Thymus (tissue), 11 donors: ENCODE data around the gene DNAJB1. TPM values are rescaled to one million over a fixed set of nuclear protein-coding genes. Genes with fewer than 3 reads are reported as not detected.

Experiments
- DNase-seq, 9 donors: peaks; one replicate each; pipeline ENCODE4 v3.0.0-alpha.2; 2013; ENCODE audit warnings: low spot score in 9 of 9, low read depth in 6 of 9, missing footprints in 1 of 9
- H3K27ac ChIP-seq, 2 donors: one replicate each; pipeline ENCODE4 v1.5.1; 2013; ENCODE audit warnings: control low read depth in 1 of 2, low read depth in 1 of 2, low read length in 1 of 2, mild to moderate bottlenecking in 1 of 2, moderate library complexity in 1 of 2
- H3K27me3 ChIP-seq, 2 donors: one replicate each; pipeline ENCODE4 v1.5.1; 2013; ENCODE audit warnings: low read length in 1 of 2; ENCODE audit not compliant: control insufficient read depth in 2 of 2, insufficient read depth in 1 of 2
- H3K36me3 ChIP-seq, 2 donors: one replicate each; pipeline ENCODE4 v1.5.1; 2013; ENCODE audit warnings: low read length in 1 of 2, mild to moderate bottlenecking in 1 of 2, moderate library complexity in 1 of 2; ENCODE audit not compliant: control insufficient read depth in 2 of 2, insufficient read depth in 2 of 2
- H3K4me1 ChIP-seq, 2 donors: one replicate each; pipeline ENCODE4 v1.5.1; 2013; ENCODE audit warnings: low read length in 2 of 2; ENCODE audit not compliant: control insufficient read depth in 2 of 2, insufficient read depth in 2 of 2
- H3K4me3 ChIP-seq, 2 donors: one replicate each; pipeline ENCODE4 v1.5.1; 2013; ENCODE audit warnings: low read length in 2 of 2, control low read depth in 1 of 2, mild to moderate bottlenecking in 1 of 2
- H3K9me3 ChIP-seq, 2 donors: one replicate each; pipeline ENCODE4 v1.5.1; 2013; ENCODE audit warnings: low read length in 1 of 2, mild to moderate bottlenecking in 1 of 2; ENCODE audit not compliant: control insufficient read depth in 2 of 2, insufficient read depth in 1 of 2
- WGBS: extraction: QIAGEN DNeasy Blood & Tissue Kit; methylation state at CpG from one replicate; pipeline ENCODE4 v1.1.7; 2013; 5-methylcytosine and 5-hydroxymethylcytosine counted together
- polyA plus RNA-seq: library from polyadenylated mRNA; stranded (reverse); fragments of 200-250 nt; gene quantifications from one replicate; pipeline ENCODE4 v1.2.3, GENCODE V29; 2013
- total RNA-seq: library from RNA; stranded (reverse); fragments of 120-200 nt; gene quantifications from one replicate; pipeline ENCODE4 v1.2.4, GENCODE V29; 2013
- donor health status: healthy.

The DNAJB1 gene
- total and polyA plus RNA-seq, 2 donors: 65.0 to 70.7 TPM

- no peak for DNase-seq
- H3K9me3 ChIP-seq: peaks cover 0 to 7% of the 10 kb centered on the region in 2 donors
- H3K36me3 ChIP-seq: peaks cover 4 to 6% of the 10 kb centered on the region in 2 donors
- H3K27me3 ChIP-seq: no peaks in the 10 kb centered on the region
- 1% methylated on average over 18 of the region's 18 CpGs for WGBS
- peak overlapping the region; percentile 74 to 89 for H3K4me3 ChIP-seq
- peak overlapping the region; percentile 99 for H3K27ac ChIP-seq
- H3K4me1 ChIP-seq: peaks cover 10 to 32% of the 10 kb centered on the region in 2 donors
Observed at GRCh38 chr19:14530005-14530348, 11.8 kb upstream of the DNAJB1 start.

GRCh38 chr19:14529254-14530004, 11.2 kb upstream of the DNAJB1 start, which contains the start of gene TECR:
Gene TECR, plus strand, starts transcription at chr19:14529594. Its CDS starts 103 bp downstream, at chr19:14529697.
- Histone ChIP-seq H3K36me3 (peaks cover 0 to under 1% of the 10 kb centered on the region in 2 donors), H3K27ac (peak within 1 kb of the TSS; percentile 99), H3K4me1 (peaks cover 10 to 32% of the 10 kb centered on the region in 2 donors), H3K4me3 (peak within 1 kb of the TSS; percentile 74 to 89), H3K9me3 (peaks cover 0 to 7% of the 10 kb centered on the region in 2 donors), H3K27me3 (no peaks in the 10 kb centered on the region)
- DNase-seq: peak; percentile 99 to 100 (median 100)
- under 1% methylated on average over 59 of the region's 59 CpGs for WGBS

GRCh38 chr19:14528419-14529253, 10.4 kb upstream of the DNAJB1 start:
- DNase-seq: no peak
- 45% methylated on average over 39 of the region's 39 CpGs for WGBS
- H3K36me3 ChIP-seq: no peaks in the 10 kb centered on the region
- H3K9me3 ChIP-seq: peaks cover 0 to 7% of the 10 kb centered on the region in 2 donors
- peak overlapping the region; percentile 74 to 89 for H3K4me3 ChIP-seq
- H3K4me1 ChIP-seq: peaks cover 10 to 32% of the 10 kb centered on the region in 2 donors
- H3K27ac ChIP-seq: peak overlapping the region; percentile 78 to 99
- H3K27me3 ChIP-seq: no peaks in the 10 kb centered on the region

GRCh38 chr19:14526423-14526822, 8.2 kb upstream of the DNAJB1 start:
- H3K27ac ChIP-seq: peak overlapping the region; percentile 36 to 55
- WGBS: 96% methylated on average over 4 of the region's 4 CpGs
- H3K4me3 ChIP-seq: no peak overlapping the region
- peaks cover 10 to 40% of the 10 kb centered on the region in 2 donors for H3K4me1 ChIP-seq
- DNase-seq: no peak
- H3K36me3 ChIP-seq: no peaks in the 10 kb centered on the region
- H3K27me3 ChIP-seq: no peaks in the 10 kb centered on the region
- H3K9me3 ChIP-seq: peaks cover 0 to 7% of the 10 kb centered on the region in 2 donors

- WGBS: 89% methylated on average over 6 of the region's 6 CpGs
- Histone ChIP-seq H3K9me3 (peaks cover 0 to 7% of the 10 kb centered on the region in 2 donors), H3K27me3 (no peaks in the 10 kb centered on the region), H3K27ac (peak overlapping the region; percentile 10 to 55), H3K36me3 (no peaks in the 10 kb centered on the region), H3K4me3 (no peak overlapping the region), H3K4me1 (peaks cover 5 to 34% of the 10 kb centered on the region in 2 donors)
- no peak for DNase-seq
Observed at GRCh38 chr19:14525729-14526128, 7.5 kb upstream of the DNAJB1 start.

- Histone ChIP-seq H3K27me3 (no peaks in the 10 kb centered on the region), H3K36me3 (peaks cover 10 to 12% of the 10 kb centered on the region in 2 donors), H3K9me3 (peaks cover 0 to 4% of the 10 kb centered on the region in 2 donors), H3K27ac (no peak overlapping the region), H3K4me1 (peaks cover 12 to 50% of the 10 kb centered on the region in 2 donors), H3K4me3 (no peak overlapping the region)
- DNase-seq: no peak
- 98% methylated on average over 4 of the region's 4 CpGs for WGBS
Observed at GRCh38 chr19:14520543-14520942, 2.3 kb upstream of the DNAJB1 start.

- no peak overlapping the region for H3K4me3 ChIP-seq
- no peak for DNase-seq
- peaks cover 18 to 56% of the 10 kb centered on the region in 2 donors for H3K4me1 ChIP-seq
- peak overlapping the region in 1 of 2 donors; percentile 68 for H3K27ac ChIP-seq
- no peaks in the 10 kb centered on the region for H3K27me3 ChIP-seq
- peaks cover 0 to 4% of the 10 kb centered on the region in 2 donors for H3K9me3 ChIP-seq
- WGBS: 95% methylated on average over 2 of the region's 2 CpGs
- peaks cover 16 to 18% of the 10 kb centered on the region in 2 donors for H3K36me3 ChIP-seq
Observed at GRCh38 chr19:14519860-14520407, 1.7 kb upstream of the DNAJB1 start.

GRCh38 chr19:14519245-14519859, 1.2 kb upstream of the DNAJB1 start:
- no peaks in the 10 kb centered on the region for H3K27me3 ChIP-seq
- H3K27ac ChIP-seq: peak overlapping the region; percentile 36 to 93
- peaks cover 22 to 24% of the 10 kb centered on the region in 2 donors for H3K36me3 ChIP-seq
- H3K9me3 ChIP-seq: peaks cover 0 to 4% of the 10 kb centered on the region in 2 donors
- no peak overlapping the region for H3K4me3 ChIP-seq
- DNase-seq: no peak
- peaks cover 24 to 58% of the 10 kb centered on the region in 2 donors for H3K4me1 ChIP-seq
- 98% methylated on average over 22 of the region's 22 CpGs for WGBS
